GM12873 (cell line): ENCODE data around the gene PHPT1.

Source experiments
- TF ChIP-seq, protein P1 (sequence below): IDR thresholded peaks from 2 replicates; pipeline ENCODE4 v1.5.1; 2012; ENCODE audit warnings: low read depth, mild to moderate bottlenecking, moderate library complexity, low read length, control low read depth; ENCODE audit not compliant: insufficient read depth; ENCODE audit errors: missing control alignments

PHPT1 gene

DNA sequence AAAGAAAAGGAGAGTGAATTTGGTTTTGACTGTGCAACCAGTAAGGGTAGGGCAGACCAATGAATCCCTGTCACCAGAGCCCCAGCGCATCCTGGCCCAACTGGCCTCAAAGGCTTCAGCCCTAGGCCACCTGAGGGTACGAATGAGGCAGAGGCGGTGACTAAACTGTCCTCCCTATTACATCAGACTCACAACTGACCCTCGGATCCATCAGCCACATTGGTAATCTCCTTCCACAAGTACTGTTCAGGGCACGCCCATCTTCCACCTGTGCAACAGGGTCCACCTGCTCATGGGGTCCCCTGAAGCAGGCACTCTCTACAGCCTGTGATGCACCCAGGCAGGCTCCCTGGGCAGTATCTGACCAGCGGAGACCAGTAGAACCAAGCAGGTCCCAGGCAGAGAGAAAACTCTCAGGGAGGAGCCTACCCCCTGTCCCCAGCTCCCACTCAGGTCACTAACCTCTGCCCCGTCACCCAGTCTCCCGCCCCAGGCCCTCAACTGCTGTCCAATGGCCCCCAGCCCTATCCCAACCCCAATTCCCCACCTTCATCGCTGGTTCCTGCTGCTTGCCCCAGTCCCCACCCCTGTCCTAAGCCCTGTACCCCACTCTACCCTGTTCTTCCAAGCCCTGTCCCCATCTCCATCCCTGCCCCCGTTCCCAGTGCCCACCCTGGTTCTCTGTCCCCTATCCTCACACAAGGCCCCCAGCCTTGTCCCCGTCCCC lies 16.0 kb downstream of the PHPT1 start:
- TF ChIP-seq, protein P1, sequence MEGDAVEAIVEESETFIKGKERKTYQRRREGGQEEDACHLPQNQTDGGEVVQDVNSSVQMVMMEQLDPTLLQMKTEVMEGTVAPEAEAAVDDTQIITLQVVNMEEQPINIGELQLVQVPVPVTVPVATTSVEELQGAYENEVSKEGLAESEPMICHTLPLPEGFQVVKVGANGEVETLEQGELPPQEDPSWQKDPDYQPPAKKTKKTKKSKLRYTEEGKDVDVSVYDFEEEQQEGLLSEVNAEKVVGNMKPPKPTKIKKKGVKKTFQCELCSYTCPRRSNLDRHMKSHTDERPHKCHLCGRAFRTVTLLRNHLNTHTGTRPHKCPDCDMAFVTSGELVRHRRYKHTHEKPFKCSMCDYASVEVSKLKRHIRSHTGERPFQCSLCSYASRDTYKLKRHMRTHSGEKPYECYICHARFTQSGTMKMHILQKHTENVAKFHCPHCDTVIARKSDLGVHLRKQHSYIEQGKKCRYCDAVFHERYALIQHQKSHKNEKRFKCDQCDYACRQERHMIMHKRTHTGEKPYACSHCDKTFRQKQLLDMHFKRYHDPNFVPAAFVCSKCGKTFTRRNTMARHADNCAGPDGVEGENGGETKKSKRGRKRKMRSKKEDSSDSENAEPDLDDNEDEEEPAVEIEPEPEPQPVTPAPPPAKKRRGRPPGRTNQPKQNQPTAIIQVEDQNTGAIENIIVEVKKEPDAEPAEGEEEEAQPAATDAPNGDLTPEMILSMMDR = no peak

DNA sequence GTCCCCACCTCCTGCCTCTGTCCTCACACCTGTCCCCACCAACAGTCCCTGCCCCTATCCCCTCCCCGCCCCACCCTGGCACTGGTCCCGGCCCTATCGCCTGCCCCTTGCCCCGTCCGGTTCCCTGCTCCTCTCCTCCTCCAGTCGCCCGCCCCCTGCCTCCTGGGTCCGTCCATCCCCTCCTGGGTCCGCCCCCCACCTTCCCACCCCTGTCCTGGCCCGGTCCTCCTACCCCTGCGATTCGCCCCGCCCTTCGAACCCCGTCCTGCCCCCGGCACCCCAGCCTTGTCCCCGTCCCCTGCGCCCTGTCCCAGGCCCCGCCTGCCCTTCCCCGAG lies 16.5 kb downstream of the PHPT1 start:
- TF ChIP-seq, protein P1 = no peak

DNA sequence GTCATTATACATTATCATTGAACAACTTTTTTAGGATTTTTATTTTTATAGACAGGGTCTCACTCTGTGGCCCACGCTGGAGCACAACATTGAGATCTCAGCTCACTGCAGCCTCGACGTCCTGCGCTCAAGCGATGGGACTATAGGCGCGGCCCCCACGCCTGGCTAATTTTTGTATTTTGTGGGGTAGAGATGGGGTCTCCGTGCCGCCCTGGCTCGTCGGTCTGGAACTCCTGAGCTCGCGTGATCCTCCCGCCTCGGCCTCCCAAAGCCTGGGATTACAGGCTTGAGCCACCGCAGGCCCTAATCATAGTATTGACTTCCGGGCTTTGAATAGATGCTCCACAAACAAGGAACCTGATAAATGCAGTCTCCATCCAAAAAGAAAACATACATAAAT lies 18.3 kb downstream of the PHPT1 start:
- TF ChIP-seq, protein P1 = no peak

DNA sequence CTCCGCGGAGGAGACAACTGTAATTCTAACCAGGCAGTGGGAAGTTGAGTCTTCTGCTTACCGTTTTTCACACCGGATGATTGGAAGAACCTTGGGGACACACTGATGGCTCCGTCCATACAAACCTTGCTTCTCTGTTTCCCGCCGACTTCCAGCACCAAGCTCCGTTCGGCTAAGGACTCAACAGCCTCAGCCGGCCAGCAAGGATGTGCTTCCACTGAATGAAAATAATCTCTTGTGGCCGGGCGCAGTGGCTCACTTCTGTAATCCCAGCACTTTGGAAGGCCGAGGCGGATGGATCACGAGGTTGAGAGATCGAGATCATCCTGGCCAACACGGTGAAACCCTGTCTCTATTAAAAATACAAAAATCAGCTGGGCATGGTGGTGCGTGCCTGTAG lies 18.7 kb downstream of the PHPT1 start:
- TF ChIP-seq, protein P1 = no peak

DNA sequence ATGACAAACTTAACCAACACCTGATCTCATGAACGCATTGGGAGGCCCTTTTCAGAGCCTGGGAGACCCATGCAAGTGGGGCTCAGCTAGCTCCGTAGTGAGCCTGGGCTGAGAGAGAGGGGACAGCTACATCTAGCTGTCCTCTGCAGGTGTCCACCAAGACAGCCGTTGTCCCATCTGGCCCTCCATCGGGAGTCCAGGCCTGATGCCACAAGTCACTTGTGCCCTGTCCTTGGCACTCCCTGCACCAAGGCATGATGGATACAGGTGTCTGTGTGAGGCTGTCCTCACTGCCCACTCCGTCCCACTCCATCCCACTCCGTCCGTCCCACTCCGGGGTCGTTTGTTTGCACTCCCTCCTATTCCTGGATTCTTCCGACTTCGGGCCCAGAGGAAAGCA lies 19.4 kb downstream of the PHPT1 start:
- TF ChIP-seq, protein P1 = no peak

DNA sequence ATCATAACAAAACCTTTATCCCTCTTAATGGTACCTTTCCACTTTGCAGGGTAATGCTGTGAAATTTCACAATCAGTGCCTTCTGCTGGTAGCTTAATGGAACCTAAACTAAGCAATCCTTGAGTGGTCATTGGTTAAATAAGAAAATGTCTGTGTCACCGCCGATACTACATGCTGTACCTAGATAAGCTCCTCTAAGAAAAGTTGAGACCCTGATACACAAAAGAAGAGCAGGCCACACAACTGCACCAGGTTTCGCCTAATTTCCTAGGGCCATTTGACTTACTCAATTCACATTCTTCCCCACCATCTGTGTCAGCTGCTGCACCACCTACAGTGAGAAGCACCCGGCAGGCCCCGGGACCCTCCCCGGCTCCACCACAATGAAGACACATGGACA lies 25.9 kb downstream of the PHPT1 start:
- TF ChIP-seq, protein P1 = no peak

DNA sequence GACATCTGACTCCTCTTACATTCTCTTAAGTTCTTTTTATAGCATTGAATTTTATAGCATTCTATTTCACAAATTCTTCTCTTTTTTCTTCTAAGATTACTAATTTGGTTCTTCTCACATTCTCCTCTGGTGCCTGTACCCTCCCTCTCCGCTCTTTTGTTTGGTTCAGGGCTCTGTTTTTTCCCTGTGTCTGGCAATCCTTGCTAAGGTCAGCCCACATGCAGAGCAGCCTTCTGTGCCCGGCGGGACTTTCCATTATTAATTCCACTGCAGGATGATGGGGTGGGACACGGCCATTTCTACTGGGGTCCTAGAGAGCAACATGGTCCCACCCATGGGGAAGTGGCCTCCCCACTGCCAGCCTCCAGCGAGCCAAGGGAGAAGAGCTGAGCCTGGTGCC lies 27.3 kb downstream of the PHPT1 start:
- TF ChIP-seq, protein P1 = no peak
